Caki2 (cell line): ENCODE measurements around the gene ACP2. TPM values are rescaled to one million over a fixed set of nuclear protein-coding genes. Genes with fewer than 3 reads are reported as not detected.
A peak's percentile ranks its signal among the peaks of the same experiment; 100 is the strongest.
"Not testable (repeated sequence)": the region's sequence is repeated elsewhere in the genome, so short reads cannot be mapped to it uniquely, and the experiment has no call there.

ENCODE experiments used
- DNase-seq: peaks from one replicate; pipeline ENCODE4 v3.0.0-alpha.2; 2015; ENCODE audit warnings: low read depth
- in situ Hi-C: cut with HindIII; loops from 2 replicates; pipeline ENCODE4 v1.10.0; 2016; ENCODE audit warnings: low sequenced_read_pairs, low pct_unique_long_range_greater_than_20kb, mixed read lengths
- total RNA-seq: library from RNA; depleted of rRNA; stranded (reverse); fragments of >200 nt; shearing (Covaris generic); gene quantifications from 2 replicates; pipeline ENCODE4 v1.2.3, GENCODE V29; 2014; ENCODE audit warnings: low replicate concordance; rRNA removed

The ACP2 gene
- total RNA-seq, 1 experiment from 2014 or later, result 12.3 TPM

- in situ Hi-C loops, result no loop called here
- peak; percentile 80 for DNase-seq
Measured at GRCh38 chr11:47216121-47216798, 32.4 kb downstream of the ACP2 start.

GRCh38 chr11:47215366-47215910 is 33.2 kb downstream of the ACP2 start:
- in situ Hi-C loops, result no loop called here
- no peak for DNase-seq

GRCh38 chr11:47213950-47214565 is 34.6 kb downstream of the ACP2 start:
- DNase-seq, result peak; percentile 90
- in situ Hi-C loops, result no loop called here

GRCh38 chr11:47212938-47213337 is 35.7 kb downstream of the ACP2 start:
- no peak for DNase-seq
- in situ Hi-C loops, result no loop called here

- in situ Hi-C loops, result no loop called here
- DNase-seq, result no peak
Measured at GRCh38 chr11:47208628-47209027, 40.0 kb downstream of the ACP2 start.

- DNase-seq, in situ Hi-C loops: not testable (repeated sequence)
Measured at GRCh38 chr11:47208008-47208552, 40.5 kb downstream of the ACP2 start.

GRCh38 chr11:47207459-47207858 is 41.2 kb downstream of the ACP2 start:
- no peak for DNase-seq
- in situ Hi-C loops, result no loop called here

- DNase-seq, in situ Hi-C loops: not testable (repeated sequence)
Measured at GRCh38 chr11:47206577-47206976, 42.0 kb downstream of the ACP2 start.

GRCh38 chr11:47204637-47204989 is 44.0 kb downstream of the ACP2 start:
- no peak for DNase-seq
- in situ Hi-C loops, result no loop called here

- no peak for DNase-seq
- in situ Hi-C loops, result no loop called here
Measured at GRCh38 chr11:47202576-47202975, 46.0 kb downstream of the ACP2 start.

GRCh38 chr11:47201015-47201414 is 47.6 kb downstream of the ACP2 start:
- in situ Hi-C loops, result no loop called here
- DNase-seq, result no peak

GRCh38 chr11:47198161-47198560 is 50.5 kb downstream of the ACP2 start:
- in situ Hi-C loops, DNase-seq: not testable (repeated sequence)

GRCh38 chr11:47192111-47192510 is 56.5 kb downstream of the ACP2 start:
- in situ Hi-C loops, result no loop called here
- DNase-seq, result no peak

GRCh38 chr11:47191137-47191536 is 57.5 kb downstream of the ACP2 start:
- in situ Hi-C loops, DNase-seq: not testable (repeated sequence)

Other genes starting within 250 kb of the ACP2 start
- 77.9 and 114 TPM in 2 replicates for gene ARFGAP2, start 71.9 kb downstream of the ACP2 start, total RNA-seq
- gene PACSIN3, start 62.4 kb downstream of the ACP2 start, total RNA-seq, result 31.9 and 35.9 TPM in 2 replicates
- gene DDB2, start 33.8 kb downstream of the ACP2 start, total RNA-seq, result 49.6 and 52.1 TPM in 2 replicates
- gene NR1H3, start 9.2 kb upstream of the ACP2 start, total RNA-seq, result 2.2 and 14.0 TPM in 2 replicates
- gene MADD, start 21.3 kb upstream of the ACP2 start, total RNA-seq, result 3.1 and 9.7 TPM in 2 replicates
- gene MYBPC3, start 103.9 kb upstream of the ACP2 start, total RNA-seq, result not detected in 2 replicates
- gene SPI1, start 129.7 kb upstream of the ACP2 start, total RNA-seq, result not detected in 2 replicates
- 46.2 and 86.8 TPM in 2 replicates for gene SLC39A13, start 159.8 kb upstream of the ACP2 start, total RNA-seq
- gene PSMC3, start 177.6 kb upstream of the ACP2 start, total RNA-seq, result 72.1 and 77.7 TPM in 2 replicates
- not detected in 2 replicates for gene RAPSN, start 200.3 kb upstream of the ACP2 start, total RNA-seq